GM18861 (cell line): Measurements from ENCODE around the gene ERICH4.
"Not testable (repeated sequence)": the region's sequence is repeated elsewhere in the genome, so short reads cannot be mapped to it uniquely, and the experiment has no call there.

Source experiments
- ATAC-seq: cut with Tn5 transposase; IDR thresholded peaks from one replicate; pipeline ENCODE4 v1.9.1; 2021; ENCODE audit not compliant: unreplicated experiment

ERICH4 gene

GRCh38 chr19:41442473-41443355, at the start of gene ERICH4:
Gene ERICH4 (plus strand): TSS chr19:41443156. CDS start chr19:41443170, 14 bp downstream.
- ATAC-seq = no peak

- no peak for ATAC-seq
These were observed 47.6 kb upstream of the ERICH4 start for GRCh38 chr19:41395355-41395754.

GRCh38 chr19:41397086-41398049, 45.6 kb upstream of the ERICH4 start, which contains the start of the genes BCKDHA and EXOSC5:
Gene BCKDHA (plus strand): TSS chr19:41397818. CDS start chr19:41397828, 10 bp downstream.
Gene EXOSC5 (minus strand): TSS chr19:41397359. CDS start chr19:41397328, 31 bp downstream.
- ATAC-seq = peak; percentile 89

GRCh38 chr19:41398050-41398418, 44.9 kb upstream of the ERICH4 start:
- no peak for ATAC-seq

- no peak for ATAC-seq
These were observed 44.4 kb upstream of the ERICH4 start for GRCh38 chr19:41398598-41398997.

- ATAC-seq = no peak
These were observed 43.9 kb upstream of the ERICH4 start for GRCh38 chr19:41399091-41399490.

GRCh38 chr19:41399525-41399924, 43.4 kb upstream of the ERICH4 start:
- no peak for ATAC-seq

GRCh38 chr19:41401483-41401882, 41.5 kb upstream of the ERICH4 start:
- ATAC-seq = no peak

GRCh38 chr19:41402010-41402409, 40.9 kb upstream of the ERICH4 start:
- ATAC-seq = no peak

GRCh38 chr19:41403181-41403970, 39.6 kb upstream of the ERICH4 start:
- no peak for ATAC-seq

GRCh38 chr19:41405776-41406175, 37.2 kb upstream of the ERICH4 start:
- ATAC-seq = no peak

GRCh38 chr19:41407271-41407670, 35.7 kb upstream of the ERICH4 start:
- ATAC-seq = no peak

- ATAC-seq = no peak
These were observed 34.7 kb upstream of the ERICH4 start for GRCh38 chr19:41408256-41408655.

GRCh38 chr19:41408846-41409245, 34.1 kb upstream of the ERICH4 start:
- ATAC-seq = not testable (repeated sequence)

- no peak for ATAC-seq
These were observed 33.7 kb upstream of the ERICH4 start for GRCh38 chr19:41409288-41409687.

GRCh38 chr19:41410336-41411054, 32.5 kb upstream of the ERICH4 start:
- no peak for ATAC-seq

- ATAC-seq = no peak
These were observed 31.6 kb upstream of the ERICH4 start for GRCh38 chr19:41411100-41411967.

- ATAC-seq = no peak
These were observed 31.0 kb upstream of the ERICH4 start for GRCh38 chr19:41411968-41412265.

GRCh38 chr19:41412953-41413352, 30.0 kb upstream of the ERICH4 start:
- no peak for ATAC-seq
